ENCODE measurements around the gene PNKD.

PNKD gene

GRCh38 chr2:218273908-218274249 lies 3.6 kb downstream of the PNKD start:
- no peak for DNase-seq

GRCh38 chr2:218274586-218274985 lies 4.3 kb downstream of the PNKD start:
- DNase-seq = no peak

GRCh38 chr2:218275371-218276072 lies 5.2 kb downstream of the PNKD start:
- no peak for DNase-seq

GRCh38 chr2:218276986-218277755 lies 6.9 kb downstream of the PNKD start:
- no peak for DNase-seq

- no peak for DNase-seq
Measured at GRCh38 chr2:218277921-218278320, 7.6 kb downstream of the PNKD start.

GRCh38 chr2:218278531-218279360 lies 8.4 kb downstream of the PNKD start:
- DNase-seq = no peak

- no peak for DNase-seq
Measured at GRCh38 chr2:218280260-218280870, 10.0 kb downstream of the PNKD start.

- no peak for DNase-seq
Measured at GRCh38 chr2:218281449-218281848, 11.1 kb downstream of the PNKD start.

- no peak for DNase-seq
Measured at GRCh38 chr2:218282173-218282991, 12.1 kb downstream of the PNKD start.

- no peak for DNase-seq
Measured at GRCh38 chr2:218284106-218284811, 13.9 kb downstream of the PNKD start.

- DNase-seq = no peak
Measured at GRCh38 chr2:218285604-218286003, 15.3 kb downstream of the PNKD start.

GRCh38 chr2:218286570-218287459 lies 16.5 kb downstream of the PNKD start:
- peak; percentile 30 for DNase-seq

GRCh38 chr2:218289639-218290315 lies 19.5 kb downstream of the PNKD start:
- DNase-seq = no peak

- no peak for DNase-seq
Measured at GRCh38 chr2:218290316-218291261, 20.3 kb downstream of the PNKD start.

- no peak for DNase-seq
Measured at GRCh38 chr2:218291318-218292047, 21.2 kb downstream of the PNKD start.

GRCh38 chr2:218292048-218293014 lies 22.0 kb downstream of the PNKD start, which contains the start of gene TMBIM1:
Gene TMBIM1 (minus strand): TSS chr2:218292503. CDS start chr2:218282141, 10,362 bp downstream.
- peak; percentile 77 for DNase-seq

Measured in NCI-H82 (cell line).